DMS79 (cell line): ENCODE data around the gene SMAD3.
"Not testable (repeated sequence)": the region's sequence is repeated elsewhere in the genome, so short reads cannot be mapped to it uniquely, and the experiment has no call there.

Experiments
- DNase-seq: peaks from one replicate; lab custom pipeline; 2025; lab: John Stamatoyannopoulos, UW

Gene SMAD3

DNA sequence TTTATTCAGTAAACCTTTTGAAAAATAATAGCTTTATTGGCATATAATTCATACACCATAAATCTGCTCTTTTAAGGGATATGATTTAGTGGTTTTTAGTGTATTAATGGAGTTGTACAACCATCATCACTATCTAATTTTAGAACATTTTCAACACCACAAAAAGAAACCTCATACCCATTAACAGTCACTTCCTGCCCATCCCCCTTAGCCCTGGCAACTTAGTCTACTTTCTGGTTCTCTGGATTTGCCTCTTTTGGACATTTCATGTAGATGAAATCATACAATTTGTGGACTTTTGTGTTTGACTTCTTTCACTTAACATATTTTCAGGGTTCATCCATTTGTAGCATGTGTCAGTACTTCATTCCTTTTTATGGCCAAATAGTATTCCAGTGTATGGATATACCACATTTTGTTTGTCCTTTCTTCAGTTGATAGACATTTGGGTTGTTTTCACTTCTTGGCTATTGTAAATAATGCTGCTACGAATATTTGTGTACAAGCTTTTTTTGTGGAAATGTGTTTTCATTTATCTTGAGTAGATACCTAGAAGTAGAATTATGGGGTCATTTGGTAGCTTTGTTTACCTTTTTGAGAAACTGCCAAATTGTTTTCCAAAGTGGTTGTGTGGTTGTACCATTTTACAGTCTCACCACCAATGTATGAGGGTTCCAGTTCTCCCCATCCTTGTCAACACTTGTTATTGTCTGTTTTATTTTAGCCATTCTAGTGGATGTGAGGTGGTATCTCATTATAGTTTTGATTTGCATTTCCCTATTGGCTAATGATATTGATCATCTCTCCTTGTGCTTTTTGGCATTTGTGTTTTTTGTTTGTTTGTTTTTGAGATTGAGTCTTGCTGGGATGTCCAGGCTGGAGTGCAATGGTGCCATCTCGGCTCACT lies 45.8 kb downstream of the SMAD3 start:
- no peak for DNase-seq

DNA sequence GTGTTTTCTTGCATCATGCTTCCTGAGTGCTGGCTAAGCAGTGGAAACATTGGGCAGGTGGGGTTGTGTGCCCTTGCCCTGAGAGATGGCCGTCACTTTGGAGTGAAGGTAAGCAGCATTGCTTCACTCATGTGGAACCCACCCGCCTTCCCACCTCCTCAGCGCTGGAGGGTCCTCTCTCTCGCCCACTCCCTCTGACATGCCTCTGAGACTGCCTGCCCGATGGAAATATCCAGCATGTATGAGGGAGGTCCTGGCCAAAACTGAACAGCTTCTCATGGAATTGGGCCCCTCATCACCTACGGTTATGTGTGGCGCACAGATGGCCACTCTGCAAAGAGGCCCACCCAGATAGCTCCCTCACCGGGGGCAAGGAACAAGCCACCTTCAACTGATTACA lies 48.6 kb downstream of the SMAD3 start:
- DNase-seq = no peak

DNA sequence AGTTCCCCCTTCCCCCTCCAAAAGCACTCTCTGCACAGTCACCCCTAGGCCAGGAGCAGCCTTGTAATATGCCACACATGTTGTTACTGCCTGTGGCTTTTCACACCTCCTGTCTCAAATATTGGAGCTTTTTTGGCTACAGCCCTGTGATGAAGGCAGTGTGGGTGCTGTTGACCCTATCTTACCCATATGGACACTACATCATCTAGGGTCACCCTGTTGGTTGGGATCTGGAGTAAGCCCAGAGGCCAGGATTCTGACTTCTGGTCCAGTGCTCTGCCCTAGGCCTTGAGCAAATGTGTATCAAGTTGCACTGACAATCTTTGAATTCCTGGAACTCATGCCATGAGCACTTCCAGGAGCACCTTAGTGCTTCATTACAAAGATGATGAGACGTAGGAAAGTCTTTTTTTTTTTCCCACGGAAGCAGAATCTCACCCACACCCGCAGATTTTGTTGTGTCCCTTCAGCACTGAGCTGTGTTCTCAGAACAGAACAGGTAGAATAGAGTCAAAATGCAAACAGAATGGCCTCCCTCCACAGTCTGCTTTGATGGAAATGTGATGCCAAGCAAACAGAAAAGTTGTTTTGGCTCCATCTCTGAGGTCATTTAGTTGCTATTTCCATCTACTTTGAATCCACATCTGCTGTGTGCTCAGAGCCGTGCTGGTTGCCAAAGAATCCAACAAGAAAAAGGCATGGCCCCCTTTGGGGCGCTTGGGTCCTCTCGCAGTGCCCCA lies 49.6 kb downstream of the SMAD3 start:
- no peak for DNase-seq

DNA sequence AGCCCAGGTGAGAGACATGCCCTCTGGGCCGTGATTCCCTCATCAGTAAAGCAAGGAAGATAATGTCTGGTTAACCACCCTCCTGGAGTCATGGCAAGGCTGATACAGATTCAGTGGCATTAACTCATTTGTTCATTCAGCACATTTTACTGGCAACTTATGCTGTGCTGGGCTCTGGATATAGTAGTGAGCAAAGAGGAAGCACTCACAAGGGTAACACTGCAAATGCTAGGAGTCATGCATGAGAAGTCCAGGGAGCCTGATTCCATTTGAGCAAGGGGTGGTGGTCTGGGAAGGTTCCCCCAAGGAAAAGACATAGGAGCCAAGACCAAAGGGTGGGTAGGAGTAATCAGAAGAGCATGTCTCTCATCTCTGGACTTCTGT lies 50.2 kb downstream of the SMAD3 start:
- no peak for DNase-seq

DNA sequence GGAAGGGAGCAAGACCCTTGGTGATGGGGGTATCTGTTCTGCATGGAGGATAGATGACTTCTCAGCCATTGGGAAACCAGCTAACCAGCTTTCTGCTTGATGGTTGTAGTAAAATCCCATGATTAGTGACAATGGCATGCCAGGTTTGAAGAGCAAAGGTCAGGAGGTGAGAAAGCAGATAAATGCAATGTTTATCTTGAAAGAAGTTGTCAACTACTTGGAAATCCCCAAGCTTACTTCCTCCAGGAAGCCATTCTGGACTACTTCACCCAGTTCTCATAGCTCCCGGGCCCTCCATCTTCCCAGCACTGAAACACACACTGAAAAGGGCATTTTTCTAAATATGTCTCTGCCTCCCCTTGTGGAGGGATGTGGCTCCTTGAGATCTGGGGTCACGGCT lies 51.3 kb downstream of the SMAD3 start:
- no peak for DNase-seq

DNA sequence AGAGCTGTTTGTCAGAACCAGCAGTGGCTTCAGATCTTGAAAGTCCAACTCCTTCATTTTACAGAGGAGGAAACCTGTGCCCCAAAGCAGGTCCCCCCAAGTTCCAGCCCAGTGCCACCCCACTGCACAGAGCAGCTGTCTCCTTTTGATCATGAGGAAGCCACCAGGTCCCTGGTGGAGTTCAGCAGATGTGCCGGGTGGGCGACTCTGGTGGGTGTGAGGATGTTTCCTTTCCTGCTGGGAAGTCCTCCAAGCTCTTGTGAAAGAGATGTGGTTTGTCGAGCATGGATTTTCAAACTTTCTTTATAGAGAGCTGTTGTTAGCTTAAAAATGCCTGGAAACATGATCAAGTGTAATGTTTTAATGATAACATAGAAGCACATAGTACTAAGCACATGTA lies 52.0 kb downstream of the SMAD3 start:
- no peak for DNase-seq

DNA sequence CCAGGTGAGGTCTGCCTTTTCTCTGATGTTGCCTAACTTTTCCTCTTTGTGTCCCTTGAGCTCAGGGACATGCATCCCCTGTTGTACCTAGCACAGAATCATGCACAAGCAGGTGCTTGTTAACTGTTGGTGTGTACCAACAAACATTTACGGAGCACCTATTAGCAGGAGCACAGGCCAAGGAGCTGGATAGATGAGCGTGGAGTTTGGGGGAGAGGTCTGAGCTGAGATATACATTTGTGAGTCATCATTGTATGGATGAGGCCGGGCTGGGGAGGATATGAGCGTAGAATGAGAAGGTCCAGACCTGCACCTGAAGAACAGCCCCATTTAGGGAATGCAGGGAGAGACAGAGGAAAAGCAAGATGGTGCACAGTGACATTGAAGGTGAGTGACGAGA lies 53.4 kb downstream of the SMAD3 start:
- DNase-seq = no peak

DNA sequence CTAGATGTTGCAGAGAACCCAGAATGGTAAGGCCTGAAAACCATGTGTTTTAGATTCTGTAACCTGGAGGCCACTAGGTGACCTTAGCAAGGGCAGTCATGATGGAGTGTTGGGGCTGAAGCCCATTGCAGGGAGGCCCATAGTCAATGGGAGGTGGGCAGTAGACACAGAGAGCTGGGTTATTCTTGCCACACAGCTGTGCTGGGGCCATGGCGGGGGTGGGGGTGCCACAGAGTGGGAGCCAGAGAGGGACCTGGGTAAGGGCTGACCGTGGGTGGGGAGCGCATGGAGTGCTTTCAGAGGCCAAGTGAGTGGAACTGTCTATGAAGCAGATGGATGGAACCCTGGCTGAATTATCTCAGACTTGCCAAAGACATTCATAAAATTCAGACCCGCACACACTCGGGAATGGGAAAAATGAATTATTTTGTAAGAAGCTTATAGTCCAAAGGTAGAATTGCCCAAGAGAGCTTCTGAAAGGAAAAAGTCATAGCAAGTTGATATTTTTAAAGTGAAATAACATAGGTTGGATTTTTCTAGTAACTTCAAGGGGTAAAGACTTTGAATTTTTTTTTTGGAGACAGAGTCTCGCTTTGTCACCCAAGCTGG lies 53.9 kb downstream of the SMAD3 start:
- DNase-seq = no peak

DNA sequence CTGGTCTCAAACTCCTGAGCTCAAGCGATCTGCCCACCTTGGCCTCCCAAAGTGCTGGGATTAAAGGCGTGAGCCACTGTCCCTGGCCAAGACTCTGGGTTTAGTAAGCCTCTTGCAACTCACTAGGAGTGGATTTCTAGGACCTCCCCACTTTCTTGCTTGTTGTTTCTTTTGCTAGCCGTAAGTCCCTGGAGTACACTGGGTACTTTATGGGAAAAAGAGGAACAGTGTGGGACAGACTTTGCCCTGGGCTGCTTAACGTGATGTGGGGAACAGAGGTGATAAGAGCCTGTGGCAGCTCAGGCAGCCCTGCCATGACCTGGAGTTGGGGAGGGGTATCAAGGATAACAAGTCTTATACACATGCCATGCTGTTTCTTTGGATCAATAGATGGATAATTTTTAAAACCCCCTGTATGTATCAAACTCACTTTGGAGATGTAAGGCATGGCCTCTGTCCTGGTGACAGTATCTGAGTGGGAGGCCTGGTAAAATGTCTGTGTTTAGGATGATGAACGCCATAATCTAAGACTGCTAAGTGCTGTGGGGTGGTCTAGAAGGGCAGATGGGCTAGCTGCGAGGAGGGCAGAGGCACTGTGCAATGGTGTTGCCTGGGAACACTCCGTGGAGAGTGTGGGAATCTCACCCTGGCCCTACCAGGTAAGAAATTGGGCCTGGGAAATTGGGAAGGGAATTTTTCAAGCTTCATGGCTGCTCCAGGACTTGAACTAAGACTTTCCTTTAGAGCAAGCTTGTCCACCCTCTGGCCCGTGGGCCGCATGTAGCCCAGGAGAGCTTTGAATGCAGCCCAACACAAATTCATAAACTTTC lies 54.8 kb downstream of the SMAD3 start:
- no peak for DNase-seq

DNA sequence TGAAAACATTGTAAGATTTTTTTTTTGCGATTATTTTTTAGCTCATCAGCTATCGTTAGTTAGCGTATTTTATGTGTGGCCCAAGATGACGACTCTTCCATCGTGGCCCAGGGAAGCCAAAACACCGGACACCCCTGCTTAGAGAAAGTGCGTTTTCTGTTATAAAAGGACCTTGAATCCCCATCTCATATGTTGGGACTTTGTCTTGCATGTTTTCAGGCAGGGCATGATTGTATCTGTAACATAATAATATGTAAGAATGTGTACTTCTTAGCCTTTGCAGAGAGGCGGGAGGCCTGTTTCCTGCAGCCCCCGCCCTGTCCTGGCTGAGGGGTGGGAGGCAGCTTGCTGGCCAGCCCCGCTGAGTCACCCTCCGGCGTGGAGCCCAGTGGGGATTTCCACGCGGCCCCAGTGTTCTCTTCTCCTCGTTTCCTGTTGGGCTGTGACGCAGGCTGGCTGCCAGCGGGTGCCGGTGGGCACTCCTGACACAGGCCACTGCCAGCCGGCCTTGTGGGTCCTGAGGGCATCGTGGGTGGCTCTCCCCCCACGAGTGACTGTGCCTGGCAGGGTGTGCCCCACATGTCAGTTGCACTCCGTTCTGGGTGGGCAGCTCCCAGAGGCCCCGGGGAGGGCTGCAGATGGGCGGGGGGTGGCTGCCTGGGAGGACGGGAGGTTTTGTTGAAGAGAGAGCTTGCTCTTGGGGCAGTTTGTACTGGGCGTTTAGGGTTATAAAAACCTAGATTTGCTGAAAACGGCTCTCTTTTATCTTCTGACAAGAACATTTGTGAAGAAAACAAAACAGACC lies 55.6 kb downstream of the SMAD3 start:
- DNase-seq = no peak

DNA sequence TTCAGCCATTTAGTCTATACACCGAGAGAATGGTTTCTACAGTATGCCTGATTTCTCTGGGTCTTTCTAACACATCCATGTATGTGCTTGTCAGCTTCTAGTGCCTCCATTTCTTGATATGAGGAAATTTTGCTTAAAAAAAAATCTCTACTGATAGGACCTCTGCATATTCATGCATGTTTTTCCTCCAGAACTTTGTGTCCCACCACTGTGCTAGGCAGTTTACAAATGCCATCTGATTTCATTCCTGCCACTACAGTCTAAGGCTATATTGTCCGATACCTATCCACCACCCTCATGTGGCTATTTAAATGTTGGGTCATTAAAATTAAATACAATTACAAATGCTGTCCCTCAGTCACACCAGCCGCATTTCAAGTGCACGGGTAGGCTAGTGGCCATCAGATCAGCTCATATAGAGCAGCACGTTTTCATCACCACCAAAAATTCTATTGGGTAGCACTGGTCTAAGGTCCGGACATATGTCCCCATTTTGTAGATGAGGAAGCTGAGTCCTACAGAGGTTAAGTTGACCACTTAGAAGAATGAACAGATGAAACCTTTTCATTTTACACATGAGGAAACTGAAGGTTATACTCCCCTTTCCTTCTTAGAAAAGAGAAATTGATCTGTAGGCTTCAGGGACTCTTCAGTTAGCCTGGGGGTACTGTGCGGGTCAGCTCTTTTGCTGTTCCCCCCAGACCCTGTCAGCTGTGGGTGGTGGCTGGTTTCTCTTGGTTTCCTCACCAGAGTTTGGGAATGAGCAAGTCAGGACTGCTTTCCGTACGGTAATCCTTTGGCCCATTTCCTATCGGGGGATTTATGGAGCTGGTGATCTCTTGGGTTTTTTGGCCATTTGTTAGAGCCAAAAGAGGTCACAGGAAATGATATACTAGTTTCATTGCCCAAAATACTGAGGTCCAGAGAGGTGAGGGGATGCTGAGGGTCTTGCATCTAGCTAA lies 56.5 kb downstream of the SMAD3 start:
- DNase-seq = no peak

DNA sequence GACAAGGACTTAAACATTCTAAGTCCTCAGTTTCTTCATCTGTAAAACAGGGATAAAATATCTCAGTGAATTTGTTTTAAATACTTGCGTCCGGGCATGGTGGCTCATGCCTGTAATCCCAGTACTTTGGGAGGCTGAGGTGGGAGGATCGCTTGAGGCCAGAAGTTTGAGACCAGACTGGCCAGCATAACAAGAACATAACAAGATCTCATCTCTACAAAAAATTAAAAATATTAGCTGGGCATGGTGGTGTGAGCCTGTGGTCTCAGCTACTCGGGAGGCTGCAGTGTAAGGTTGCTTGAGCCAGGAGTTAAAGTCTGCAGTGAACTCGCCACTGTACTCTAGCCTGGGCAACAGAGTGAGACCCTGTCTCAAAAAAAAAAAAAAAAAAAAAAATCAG lies 57.4 kb downstream of the SMAD3 start:
- DNase-seq = not testable (repeated sequence)

DNA sequence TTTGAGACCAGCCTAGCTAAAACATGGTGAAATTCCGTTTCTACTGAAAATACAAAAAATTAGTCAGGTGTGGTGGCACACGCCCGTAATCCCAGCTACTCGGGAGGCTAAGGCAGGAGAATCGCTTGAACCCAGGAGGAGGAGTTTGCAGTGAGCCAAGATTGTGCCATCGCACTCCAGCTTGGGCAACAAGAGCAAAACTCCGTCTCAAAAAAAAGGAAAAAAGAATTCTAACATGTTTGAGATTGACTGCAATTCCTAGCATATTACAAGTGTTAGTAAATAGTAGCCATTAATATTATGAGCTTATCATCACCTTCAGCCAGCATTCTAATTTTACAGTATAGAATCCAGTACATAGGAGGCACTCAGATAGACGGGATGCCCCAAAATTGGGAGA lies 57.9 kb downstream of the SMAD3 start:
- not testable (repeated sequence) for DNase-seq

DNA sequence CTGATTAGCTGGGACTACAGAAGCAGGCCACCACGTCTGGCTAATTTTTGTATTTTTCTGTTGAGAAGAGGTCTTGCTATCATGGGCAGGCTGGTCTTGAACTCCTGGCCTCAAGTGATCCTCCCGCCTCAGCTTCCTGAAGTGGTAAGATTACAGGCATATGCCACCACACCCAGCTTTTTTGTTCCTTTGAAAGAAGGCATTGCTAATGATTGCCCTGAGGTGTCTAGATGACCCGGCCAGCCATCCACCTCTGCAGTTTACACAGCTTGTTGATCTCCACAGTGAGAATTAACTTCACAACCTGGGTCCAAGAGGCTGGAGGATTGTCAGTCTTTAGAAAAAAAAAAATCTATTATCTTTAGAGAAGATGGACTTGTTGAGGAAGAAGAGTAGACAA lies 58.7 kb downstream of the SMAD3 start:
- no peak for DNase-seq

DNA sequence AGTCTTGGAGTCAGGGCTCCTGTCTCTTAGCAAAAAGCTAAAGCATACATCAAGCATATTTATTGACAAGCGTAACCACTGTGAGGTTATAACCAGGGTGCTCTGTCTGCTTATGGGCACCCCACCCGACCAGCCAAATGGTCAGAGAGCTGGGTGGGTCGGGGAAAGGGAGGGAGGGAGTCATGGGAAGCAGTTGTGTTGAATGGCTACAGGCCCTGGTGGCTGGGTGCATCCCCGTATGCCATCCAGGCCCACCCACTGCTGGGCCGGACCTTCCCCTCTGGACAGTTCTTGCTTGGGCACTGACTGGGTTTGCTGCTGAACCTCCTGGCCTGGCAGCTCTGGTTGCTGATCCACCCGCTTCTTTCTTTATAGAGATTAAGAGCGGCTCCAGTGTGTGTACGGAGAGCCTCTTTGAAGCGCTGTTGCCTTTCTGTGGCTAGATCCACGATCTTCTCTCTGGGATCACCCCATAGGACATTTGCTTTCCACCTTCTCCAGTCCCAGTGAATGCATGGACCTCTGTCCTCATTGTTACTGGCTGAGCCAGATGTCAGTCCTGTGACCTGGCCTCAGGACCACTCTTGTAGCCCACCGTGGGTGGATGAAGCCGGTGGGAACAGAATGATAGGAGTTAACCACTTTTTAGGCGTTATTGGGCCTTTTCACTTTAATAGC lies 59.6 kb downstream of the SMAD3 start:
- no peak for DNase-seq

DNA sequence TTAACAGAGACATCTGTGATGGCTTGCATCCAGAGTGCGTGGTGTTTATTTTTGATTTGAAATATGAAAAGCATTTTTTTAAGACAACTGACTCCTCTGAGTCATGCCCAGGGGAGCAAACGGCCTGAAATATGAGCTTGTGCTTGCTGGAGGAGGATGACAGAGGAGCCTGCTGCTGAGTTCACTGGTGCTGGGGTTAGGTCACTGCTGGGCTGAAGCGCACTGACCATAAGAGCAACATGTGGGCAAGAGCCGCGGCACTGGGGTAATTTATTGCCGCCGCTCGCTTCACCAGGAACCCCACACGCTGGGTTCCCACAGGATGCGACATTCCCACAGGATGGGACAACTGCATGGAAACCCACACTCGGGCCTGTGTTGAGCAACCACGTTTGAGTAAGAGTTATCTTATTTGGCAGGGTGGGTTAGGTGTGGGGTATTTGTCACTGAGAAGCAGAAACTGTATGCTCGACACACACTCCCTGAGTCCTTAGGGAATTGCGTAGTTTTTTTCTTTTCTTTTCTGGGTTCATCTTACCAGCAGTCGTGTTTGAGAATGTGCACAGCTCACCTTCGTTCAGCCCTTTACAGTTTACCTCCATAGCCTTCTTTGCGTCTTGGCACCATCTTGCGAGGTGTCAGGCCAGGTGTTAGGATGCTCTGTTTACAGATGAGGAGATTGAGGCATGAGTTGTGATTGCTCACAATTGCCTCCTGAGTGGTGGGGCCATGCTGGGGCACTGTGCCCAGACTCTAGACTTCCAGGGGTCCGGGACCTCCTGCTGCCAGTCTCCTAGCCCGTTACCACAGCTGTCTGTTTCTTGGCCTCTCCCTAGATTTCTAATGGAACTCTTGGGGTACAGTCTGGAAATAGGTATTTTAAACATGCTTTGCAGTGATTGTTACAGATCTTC lies 60.4 kb downstream of the SMAD3 start:
- DNase-seq = no peak

DNA sequence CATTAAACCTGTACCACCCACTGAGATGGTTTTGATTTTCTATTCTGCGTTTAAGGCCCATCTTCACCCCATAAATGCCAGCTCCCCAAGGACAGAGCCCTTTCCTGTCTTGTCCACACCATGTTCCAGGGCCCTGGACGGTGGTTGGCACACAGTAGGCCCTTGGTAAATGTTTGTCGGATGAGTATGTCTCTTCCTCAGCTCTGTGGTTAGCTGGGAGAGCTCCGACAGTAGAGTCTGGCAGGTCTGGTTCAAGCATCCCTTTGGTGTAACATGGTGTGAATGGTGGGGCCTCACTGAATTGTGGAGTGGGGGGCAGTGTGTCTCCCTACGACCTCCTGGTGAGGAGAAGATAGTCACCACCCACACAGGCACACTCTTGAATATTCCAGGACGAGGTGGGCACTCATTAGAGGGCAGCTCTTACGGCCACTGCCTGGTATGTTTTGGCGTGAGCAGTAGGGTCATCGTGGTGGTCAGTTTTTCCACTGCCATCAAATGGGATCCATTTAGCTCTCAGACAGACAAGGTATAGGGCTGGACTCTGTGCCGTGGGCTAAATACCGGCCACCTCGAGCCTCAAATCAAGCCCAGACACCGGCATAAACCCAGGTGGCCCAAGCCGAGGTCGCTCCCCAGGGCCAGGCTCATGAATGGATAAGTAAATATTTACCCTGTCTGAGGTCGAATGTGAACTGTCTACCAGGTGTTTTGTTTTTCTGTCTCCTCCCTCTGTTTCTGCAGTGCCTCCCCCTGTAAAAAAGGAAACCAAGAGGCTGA lies 61.3 kb downstream of the SMAD3 start:
- DNase-seq = no peak

DNA sequence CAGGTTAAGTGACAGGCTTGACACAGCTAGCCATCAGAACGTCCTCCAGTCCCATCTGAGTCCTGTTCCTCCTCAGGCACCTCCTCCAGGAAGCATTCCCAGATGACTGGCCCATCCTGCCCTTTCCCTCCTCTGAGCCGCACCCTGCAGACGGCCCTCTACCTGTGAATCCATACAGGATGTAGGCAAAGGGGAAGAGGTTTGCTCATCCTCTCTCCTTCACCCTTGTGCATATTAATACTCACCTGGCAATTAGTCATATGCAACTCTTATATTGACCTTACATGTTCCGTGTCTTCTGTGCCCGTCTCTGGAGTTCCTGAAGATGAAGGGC lies 61.9 kb downstream of the SMAD3 start:
- no peak for DNase-seq
